ENCODE data around the gene PEAR1.

PEAR1 gene

DNA sequence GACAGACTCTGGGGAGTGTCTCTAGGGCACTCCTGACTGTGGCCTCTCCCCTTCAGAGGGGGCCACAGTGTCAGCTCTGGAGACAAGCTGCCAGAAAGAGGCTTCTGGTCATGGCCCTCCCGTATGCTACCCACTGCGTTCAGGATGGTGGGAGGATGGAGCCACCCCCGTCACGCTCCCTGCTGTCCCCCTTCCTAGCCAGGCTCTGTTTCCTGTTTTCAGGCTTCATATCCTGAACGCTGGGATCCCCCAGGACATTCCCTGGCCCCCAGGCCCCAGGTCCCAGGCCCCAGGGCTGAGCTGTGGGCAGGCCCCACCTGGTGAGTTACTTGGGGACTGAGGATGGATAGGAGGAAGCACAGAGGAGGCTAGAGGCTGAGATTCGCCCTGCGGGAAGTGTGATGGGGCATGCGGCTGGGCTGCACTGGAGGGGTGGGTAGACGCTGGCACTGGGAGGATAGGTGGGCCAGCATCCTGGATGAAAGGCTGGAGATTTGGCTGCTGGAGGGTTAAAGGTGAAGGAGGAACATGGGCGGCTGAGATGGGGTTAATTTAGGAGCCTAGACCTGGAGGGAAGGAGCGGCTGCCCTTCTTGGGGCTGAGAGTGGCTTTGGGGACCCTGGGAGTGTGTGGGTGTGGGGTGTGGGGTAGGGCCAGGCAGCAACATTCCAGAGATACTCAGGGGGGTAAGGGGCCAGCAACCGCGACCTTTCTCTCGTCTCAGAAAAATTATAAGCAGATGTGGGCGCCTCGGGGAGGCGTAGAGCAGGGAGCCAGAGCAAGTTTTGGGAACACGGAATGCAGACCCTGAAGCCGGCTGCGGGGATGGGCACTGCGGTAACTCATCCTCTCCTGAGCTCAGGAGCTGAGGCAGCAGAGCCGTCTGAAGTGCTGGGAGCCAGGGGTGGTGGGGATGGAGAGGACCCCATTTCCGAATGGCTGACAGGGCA, 8.7 kb downstream of the PEAR1 start:
- no peak for DNase-seq

GRCh38 chr1:156903328-156904091, 10.0 kb downstream of the PEAR1 start:
- DNase-seq: no peak

DNA sequence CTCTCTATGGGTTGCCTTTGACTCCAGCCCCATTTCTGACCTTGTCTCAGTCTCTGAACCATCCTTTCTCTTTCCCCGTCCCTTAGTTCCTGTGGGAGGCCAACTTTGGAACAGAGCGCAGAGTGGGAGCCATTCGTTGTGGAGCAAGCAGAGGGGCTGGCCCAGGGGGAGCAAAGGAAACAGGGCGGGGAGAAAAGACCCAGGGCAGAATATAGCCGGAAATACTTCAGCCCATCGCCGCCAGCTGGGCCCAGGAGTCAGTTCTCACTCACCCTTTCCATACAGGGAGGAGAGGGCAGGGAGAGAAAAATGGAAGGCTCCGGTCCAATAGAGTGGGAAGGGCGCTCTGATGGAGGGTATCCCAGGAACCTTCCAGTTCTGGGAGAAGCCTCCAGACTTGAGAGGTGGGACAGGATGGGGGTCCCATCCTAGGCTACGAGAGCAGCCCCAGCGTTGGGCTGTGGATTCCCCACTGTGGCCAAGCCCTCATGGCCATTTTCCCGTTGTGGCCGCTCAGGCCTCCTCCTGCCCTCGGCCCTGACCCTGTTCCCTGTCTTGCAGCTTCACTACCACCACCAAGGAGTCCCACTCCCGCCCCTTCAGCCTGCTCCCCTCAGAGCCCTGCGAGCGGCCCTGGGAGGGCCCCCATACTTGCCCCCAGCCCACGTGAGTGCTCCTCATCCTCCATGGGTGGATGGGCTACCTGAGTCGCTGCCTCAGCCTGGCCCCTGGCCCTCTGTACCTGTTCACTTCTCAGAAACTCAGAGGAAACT, 10.9 kb downstream of the PEAR1 start:
- DNase-seq: no peak

DNA sequence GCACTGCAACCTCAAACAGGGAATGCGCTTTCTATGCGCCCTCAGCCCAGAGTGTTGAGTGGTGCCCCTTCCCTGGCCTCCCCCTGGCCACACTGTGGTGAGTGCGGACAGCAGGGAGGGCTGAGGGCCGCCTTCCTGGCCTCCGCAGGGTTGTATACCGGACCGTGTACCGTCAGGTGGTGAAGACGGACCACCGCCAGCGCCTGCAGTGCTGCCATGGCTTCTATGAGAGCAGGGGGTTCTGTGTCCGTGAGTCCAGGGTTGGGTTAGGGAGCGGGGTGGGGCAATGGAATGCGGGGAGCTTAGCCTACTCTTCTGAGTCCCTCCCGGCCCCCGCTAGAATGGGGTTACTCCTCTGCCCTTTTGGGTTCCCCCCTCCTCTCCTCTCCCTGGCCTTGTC, 11.7 kb downstream of the PEAR1 start:
- DNase-seq: no peak

GRCh38 chr1:156905651-156906050, 12.1 kb downstream of the PEAR1 start:
- no peak for DNase-seq

- DNase-seq: no peak
Observed at GRCh38 chr1:156906206-156906906, 12.8 kb downstream of the PEAR1 start.

- no peak for DNase-seq
Observed at GRCh38 chr1:156908541-156908940, 15.0 kb downstream of the PEAR1 start.

DNA sequence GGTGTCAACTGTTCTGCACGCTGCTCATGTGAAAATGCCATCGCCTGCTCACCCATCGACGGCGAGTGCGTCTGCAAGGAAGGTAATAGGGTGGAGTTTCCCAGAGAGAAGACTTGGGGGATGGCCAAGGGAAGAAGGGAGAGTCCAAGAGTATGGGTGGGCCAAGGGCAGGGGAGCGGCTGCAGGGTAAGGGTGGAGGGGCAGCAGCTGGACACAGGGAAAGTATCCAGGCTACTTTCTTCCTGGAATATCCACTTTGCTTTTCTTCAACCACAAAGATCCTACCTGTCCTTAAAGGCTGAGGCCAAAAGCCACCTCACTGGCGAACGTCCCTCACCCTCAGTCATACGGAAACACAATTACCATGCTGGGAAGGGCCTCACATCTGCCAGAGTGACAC, 15.4 kb downstream of the PEAR1 start:
- DNase-seq: no peak

- DNase-seq: no peak
Observed at GRCh38 chr1:156909671-156910070, 16.2 kb downstream of the PEAR1 start.

DNA sequence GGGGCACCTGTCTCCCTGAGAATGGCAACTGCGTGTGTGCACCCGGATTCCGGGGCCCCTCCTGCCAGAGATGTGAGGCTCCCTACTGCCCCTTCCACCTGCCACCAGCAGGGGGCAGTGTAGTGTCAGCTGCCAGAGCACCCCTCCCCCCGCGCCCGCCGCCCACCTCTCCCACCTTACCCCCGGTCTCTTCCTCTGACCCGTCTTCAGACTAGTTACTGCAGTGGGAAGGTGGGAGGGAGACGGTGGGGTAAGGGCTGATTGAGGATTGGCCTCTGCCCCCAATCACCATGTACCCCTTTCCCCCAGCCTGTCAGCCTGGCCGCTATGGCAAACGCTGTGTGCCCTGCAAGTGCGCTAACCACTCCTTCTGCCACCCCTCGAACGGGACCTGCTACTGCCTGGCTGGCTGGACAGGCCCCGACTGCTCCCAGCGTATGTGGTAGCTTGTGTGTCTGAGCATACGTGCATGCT, 16.8 kb downstream of the PEAR1 start:
- DNase-seq: peak; percentile 77

DNA sequence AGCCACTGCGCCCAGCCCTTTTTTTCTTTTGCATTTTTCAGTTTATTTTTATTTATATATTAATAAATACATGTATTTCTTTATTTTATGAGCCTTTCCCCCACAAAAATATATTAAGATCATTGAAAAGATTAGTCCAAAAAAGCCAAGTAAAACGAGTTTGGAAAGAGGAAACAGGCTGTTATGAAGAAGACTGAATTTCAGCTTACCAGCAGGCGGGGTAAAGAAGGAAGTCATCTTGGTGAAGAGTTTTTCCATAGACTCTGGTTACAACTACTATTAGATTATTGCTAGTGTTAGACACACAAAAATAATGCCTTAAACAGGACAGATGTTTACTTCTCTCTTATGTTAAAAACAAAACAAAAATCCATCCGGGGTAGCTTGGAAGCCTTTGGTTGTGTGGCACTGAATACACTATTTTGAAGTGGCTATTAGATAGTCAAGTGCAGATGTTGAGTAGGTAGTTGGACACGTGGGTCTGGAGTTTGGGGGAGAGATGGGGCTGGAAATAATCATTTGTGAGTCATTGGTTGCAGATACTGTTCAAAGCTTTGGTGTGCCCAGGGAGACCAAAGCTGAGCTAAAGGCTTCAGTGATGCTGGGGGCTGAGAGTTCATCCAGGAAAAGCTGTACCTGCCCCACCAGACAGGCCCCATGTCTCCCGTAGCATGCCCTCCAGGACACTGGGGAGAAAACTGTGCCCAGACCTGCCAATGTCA, 18.2 kb downstream of the PEAR1 start:
- no peak for DNase-seq

DNA sequence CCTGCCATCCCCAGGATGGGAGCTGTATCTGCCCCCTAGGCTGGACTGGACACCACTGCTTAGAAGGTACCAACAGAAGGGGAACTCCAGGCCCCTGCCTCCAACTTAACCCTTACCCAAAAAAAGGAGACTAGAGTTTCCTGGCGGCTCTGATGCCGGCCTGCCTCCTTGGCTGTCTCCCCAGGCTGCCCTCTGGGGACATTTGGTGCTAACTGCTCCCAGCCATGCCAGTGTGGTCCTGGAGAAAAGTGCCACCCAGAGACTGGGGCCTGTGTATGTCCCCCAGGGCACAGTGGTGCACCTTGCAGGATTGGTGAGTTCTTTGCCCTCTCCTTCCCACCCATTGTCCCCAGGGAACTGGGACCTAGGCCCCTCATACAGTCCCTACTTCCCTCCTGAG, 18.8 kb downstream of the PEAR1 start:
- DNase-seq: no peak

DNA sequence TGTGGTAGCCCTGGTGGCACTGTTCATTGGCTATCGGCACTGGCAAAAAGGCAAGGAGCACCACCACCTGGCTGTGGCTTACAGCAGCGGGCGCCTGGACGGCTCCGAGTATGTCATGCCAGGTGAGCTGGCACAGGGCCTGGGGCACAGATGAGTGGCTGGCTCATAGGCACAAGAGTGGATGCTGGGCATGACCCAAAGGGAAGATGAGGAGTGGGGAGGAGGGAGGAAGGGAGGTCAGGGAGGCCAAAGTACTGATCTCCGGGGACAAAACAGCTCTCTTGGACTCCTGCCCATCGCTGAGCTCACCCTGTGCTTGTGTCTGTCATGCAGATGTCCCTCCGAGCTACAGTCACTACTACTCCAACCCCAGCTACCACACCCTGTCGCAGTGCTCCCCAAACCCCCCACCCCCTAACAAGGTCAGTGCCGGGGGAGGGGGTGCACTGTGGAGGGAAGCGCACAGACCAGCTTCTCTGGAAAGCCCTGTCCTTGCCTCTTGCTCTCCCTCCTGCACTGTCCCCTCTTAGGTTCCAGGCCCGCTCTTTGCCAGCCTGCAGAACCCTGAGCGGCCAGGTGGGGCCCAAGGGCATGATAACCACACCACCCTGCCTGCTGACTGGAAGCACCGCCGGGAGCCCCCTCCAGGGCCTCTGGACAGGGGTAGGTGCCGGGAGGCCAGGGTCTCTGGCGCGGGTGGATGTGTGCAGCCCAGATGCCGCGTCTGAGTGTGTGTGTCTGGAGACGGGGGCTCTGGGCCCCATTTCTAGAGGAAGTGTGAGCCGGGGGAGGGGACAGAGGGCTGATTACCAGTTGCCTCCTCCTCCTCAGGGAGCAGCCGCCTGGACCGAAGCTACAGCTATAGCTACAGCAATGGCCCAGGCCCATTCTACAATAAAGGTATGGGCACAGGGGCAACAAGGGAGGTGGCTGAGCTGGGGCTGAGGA, 19.6 kb downstream of the PEAR1 start:
- DNase-seq: no peak

GRCh38 chr1:156913809-156914387, 20.4 kb downstream of the PEAR1 start:
- no peak for DNase-seq

GRCh38 chr1:156914440-156914856, 20.9 kb downstream of the PEAR1 start:
- DNase-seq: no peak

- peak; percentile 90 for DNase-seq
Observed at GRCh38 chr1:156920233-156921052, 26.9 kb downstream of the PEAR1 start, which contains the start of gene LRRC71. TSS of gene LRRC71 (plus strand) at chr1:156920632. CDS start at chr1:156920804, 172 bp downstream.

- DNase-seq: no peak
Observed at GRCh38 chr1:156921053-156921529, 27.6 kb downstream of the PEAR1 start.

DNA sequence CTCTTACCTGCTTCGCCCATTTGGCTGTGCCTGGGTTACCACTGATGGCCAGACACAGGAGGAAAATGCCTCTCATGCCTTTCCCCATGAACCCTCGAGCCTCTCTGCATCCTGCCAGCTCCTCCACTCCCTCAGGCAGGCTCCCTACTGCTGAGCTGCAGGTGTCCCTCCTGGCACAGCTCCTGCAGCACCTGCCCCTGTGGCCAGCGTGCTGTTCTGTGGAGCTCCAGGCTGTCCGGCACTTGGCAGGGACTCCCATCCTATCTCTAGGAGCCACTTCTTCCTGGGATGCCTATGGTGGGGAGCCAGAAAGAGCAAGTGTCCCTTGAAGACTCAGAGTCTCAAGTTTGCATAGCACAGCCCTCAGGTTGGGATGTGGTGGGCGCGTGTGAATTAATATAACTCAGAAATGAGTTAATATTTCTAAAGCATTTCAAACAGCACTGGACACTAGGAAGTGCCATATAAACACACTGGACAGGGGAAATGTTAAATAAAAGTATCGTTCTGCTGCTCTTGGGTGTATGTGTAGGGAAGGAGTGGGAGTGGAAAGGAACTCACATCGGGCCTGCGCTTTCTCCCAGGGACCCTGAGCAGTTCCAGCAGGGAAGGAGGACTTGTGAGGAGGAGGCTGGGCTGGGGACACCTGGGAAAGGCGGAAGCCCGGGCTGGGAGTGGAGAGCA, 29.6 kb downstream of the PEAR1 start:
- no peak for DNase-seq
